ENCODE measurements around the gene BEND5.

The BEND5 gene

DNA sequence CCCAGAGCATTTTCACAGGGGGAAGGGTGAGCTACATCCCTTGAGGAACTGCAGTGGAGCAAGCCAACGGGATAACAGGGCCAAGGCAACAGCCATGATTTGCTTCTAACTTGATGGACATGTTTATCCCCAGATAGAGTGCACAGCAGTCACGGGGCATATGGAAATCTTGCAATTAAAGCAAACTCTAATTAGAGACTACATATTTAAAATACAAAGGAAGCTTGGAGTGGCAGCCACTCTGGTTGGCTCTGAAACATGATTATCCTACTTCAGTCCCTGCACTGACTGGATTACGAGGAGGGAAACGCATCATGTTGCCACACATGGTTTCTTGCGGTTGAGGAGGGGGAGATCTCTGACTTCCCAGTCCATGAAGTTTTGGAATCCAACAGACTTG lies 60.8 kb downstream of the BEND5 start (continued):
- TF ChIP-seq ZNF214 (tag by site-specific recombination; IDR thresholded peaks at IDR 0.05; ENCODE audit: borderline replicate concordance): no peak
- no peak for TF ChIP-seq ZNF23 (tag by site-specific recombination; IDR thresholded peaks at IDR 0.05; ENCODE audit: borderline replicate concordance)
- TF ChIP-seq TRIM28 (IDR thresholded peaks at IDR 0.05; ENCODE audit: borderline replicate concordance, low read length): no peak
- TF ChIP-seq ZNF658 (tag by site-specific recombination; IDR thresholded peaks at IDR 0.05): no peak

DNA sequence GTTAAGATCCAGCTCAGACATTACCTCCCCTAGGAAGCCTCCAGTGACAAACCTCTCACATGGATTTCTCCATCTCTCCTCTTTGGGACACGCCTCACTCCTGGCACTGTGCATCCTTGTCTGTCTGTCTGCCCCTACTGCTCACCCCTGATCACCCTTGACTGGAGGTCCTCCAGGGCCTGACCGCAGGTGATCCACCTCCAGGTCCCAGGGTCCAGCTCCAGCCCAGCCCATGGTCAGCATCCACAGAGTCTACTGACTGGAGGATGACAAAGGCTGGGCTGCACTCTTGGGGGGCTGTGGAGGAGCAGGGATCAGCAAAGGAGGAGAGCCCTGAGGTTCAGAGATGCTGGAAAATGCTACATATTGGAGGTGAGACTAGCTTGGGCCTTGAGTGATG lies 65.8 kb downstream of the BEND5 start:
- ChIA-PET POLR2A (no interaction called here), CTCF (interaction anchor here (0.7 to 1.0 kb wide), 2 partner anchors 33 to 139 kb away, joined by 3 to 4 read pairs; no protein-coding TSS in a partner anchor)
- TF ChIP-seq ZNF610 (tag by site-specific recombination; IDR thresholded peaks at IDR 0.05; ENCODE audit: borderline replicate concordance) (no peak), PRDM1 (tag by site-specific recombination; IDR thresholded peaks at IDR 0.05) (no peak), ZNF19 (tag by site-specific recombination; IDR thresholded peaks at IDR 0.05; ENCODE audit: low read depth) (no peak), ZNF473 (tag by site-specific recombination; IDR thresholded peaks at IDR 0.05) (no peak), ZNF596 (tag by site-specific recombination; IDR thresholded peaks at IDR 0.05) (no peak), GLIS2 (tag by site-specific recombination; IDR thresholded peaks at IDR 0.05) (no peak), ZNF768 (tag by site-specific recombination; IDR thresholded peaks at IDR 0.05) (no peak), ZNF221 (tag by site-specific recombination; IDR thresholded peaks at IDR 0.05; ENCODE audit: borderline replicate concordance) (no peak), IKZF3 (tag by site-specific recombination; IDR thresholded peaks at IDR 0.05) (no peak), ZNF169 (tag by site-specific recombination; IDR thresholded peaks at IDR 0.05) (no peak)
- TF ChIP-seq, protein P1, sequence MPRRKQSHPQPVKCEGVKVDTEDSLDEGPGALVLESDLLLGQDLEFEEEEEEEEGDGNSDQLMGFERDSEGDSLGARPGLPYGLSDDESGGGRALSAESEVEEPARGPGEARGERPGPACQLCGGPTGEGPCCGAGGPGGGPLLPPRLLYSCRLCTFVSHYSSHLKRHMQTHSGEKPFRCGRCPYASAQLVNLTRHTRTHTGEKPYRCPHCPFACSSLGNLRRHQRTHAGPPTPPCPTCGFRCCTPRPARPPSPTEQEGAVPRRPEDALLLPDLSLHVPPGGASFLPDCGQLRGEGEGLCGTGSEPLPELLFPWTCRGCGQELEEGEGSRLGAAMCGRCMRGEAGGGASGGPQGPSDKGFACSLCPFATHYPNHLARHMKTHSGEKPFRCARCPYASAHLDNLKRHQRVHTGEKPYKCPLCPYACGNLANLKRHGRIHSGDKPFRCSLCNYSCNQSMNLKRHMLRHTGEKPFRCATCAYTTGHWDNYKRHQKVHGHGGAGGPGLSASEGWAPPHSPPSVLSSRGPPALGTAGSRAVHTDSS (tag by site-specific recombination; IDR thresholded peaks at IDR 0.05): no peak
- TF ChIP-seq, protein P2, sequence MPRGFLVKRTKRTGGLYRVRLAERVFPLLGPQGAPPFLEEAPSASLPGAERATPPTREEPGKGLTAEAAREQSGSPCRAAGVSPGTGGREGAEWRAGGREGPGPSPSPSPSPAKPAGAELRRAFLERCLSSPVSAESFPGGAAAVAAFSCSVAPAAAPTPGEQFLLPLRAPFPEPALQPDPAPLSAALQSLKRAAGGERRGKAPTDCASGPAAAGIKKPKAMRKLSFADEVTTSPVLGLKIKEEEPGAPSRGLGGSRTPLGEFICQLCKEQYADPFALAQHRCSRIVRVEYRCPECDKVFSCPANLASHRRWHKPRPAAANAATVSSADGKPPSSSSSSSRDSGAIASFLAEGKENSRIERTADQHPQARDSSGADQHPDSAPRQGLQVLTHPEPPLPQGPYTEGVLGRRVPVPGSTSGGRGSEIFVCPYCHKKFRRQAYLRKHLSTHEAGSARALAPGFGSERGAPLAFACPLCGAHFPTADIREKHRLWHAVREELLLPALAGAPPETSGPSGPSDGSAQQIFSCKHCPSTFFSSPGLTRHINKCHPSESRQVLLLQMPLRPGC (tag by site-specific recombination; IDR thresholded peaks at IDR 0.05): no peak
- H3K4me1 ChIP-seq (ENCODE audit: control insufficient read depth, insufficient read depth, low read length): no peaks in the 10 kb centered on the region
- H3K9me3 ChIP-seq (ENCODE audit: control insufficient read depth, insufficient read depth, low read depth, low read length): no peaks in the 10 kb centered on the region
- no peak overlapping the region for H3K4me3 ChIP-seq (ENCODE audit: low read depth, low read length)
- H3K36me3 ChIP-seq (ENCODE audit: control insufficient read depth in 2 of 2, insufficient read depth in 1 of 2, low read length in 2 of 2): no peaks in the 10 kb centered on the region
- no peak overlapping the region for H3K27ac ChIP-seq (ENCODE audit: extremely low read depth, low read depth, low read length)

DNA sequence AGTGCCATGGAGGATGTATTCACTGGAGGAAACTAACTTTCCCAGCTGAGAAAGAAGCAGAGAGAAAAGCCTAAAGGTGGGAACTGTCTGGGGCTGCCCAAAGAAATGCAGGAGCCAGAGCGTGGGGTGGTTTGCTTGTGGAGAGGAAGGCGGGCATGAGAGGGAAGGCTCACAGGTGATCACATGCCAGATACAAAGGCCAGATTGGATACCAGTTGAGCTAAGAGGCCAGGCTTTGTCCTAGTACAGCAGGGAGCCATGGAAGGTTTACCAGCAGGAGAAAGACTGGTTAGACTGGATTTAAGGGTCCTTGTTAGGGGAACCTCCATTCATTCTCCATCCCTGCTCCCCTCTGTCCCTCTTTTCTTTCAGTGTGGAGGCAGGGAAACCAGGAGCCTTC lies 66.4 kb downstream of the BEND5 start:
- no peak overlapping the region for H3K4me3 ChIP-seq (ENCODE audit: low read depth, low read length)
- POLR2A ChIA-PET: no interaction called here

More for the DNA sequence above, 66.4 kb downstream of the BEND5 start:
- no peaks in the 10 kb centered on the region for H3K4me1 ChIP-seq (ENCODE audit: control insufficient read depth, insufficient read depth, low read length)
- TF ChIP-seq MYNN (tag by site-specific recombination; IDR thresholded peaks at IDR 0.05; ENCODE audit: borderline replicate concordance): no peak
- TF ChIP-seq SP2 (tag by site-specific recombination; IDR thresholded peaks at IDR 0.05): no peak
- no peak for TF ChIP-seq ZSCAN30 (tag by site-specific recombination; IDR thresholded peaks at IDR 0.05)
- TF ChIP-seq ZNF2 (tag by site-specific recombination; IDR thresholded peaks at IDR 0.05): no peak
- TF ChIP-seq ZNF707 (tag by site-specific recombination; IDR thresholded peaks at IDR 0.05): no peak
- no peak for TF ChIP-seq ZNF48 (tag by site-specific recombination; IDR thresholded peaks at IDR 0.05)
- TF ChIP-seq OVOL3 (tag by site-specific recombination; IDR thresholded peaks at IDR 0.05): no peak
- TF ChIP-seq ZNF629 (tag by site-specific recombination; IDR thresholded peaks at IDR 0.05): no peak
- TF ChIP-seq, protein P2 (tag by site-specific recombination; IDR thresholded peaks at IDR 0.05): no peak
- TF ChIP-seq SP3 (tag by site-specific recombination; IDR thresholded peaks at IDR 0.05): no peak
- no peak for TF ChIP-seq ZNF140 (tag by site-specific recombination; IDR thresholded peaks at IDR 0.05)
- no peak for TF ChIP-seq ZNF366 (tag by site-specific recombination; conservative IDR thresholded peaks at IDR 0.05)
- TF ChIP-seq ZNF423 (tag by site-specific recombination; IDR thresholded peaks at IDR 0.05): no peak
- TF ChIP-seq ZNF23 (tag by site-specific recombination; IDR thresholded peaks at IDR 0.05; ENCODE audit: borderline replicate concordance): no peak
- H3K27ac ChIP-seq (ENCODE audit: extremely low read depth, low read depth, low read length): no peak overlapping the region
- no peaks in the 10 kb centered on the region for H3K36me3 ChIP-seq (ENCODE audit: control insufficient read depth in 2 of 2, insufficient read depth in 1 of 2, low read length in 2 of 2)
- no peaks in the 10 kb centered on the region for H3K9me3 ChIP-seq (ENCODE audit: control insufficient read depth, insufficient read depth, low read depth, low read length)
- CTCF ChIA-PET: interaction anchor here (2.0 kb wide), 1 partner anchor 14 kb away, joined by 10 read pairs; no protein-coding TSS in a partner anchor

All from HEK293 (cell line).